Measurements from ENCODE around the gene HECTD3.
"Not testable (repeated sequence)": the region's sequence is repeated elsewhere in the genome, so short reads cannot be mapped to it uniquely, and the experiment has no call there.

DNA sequence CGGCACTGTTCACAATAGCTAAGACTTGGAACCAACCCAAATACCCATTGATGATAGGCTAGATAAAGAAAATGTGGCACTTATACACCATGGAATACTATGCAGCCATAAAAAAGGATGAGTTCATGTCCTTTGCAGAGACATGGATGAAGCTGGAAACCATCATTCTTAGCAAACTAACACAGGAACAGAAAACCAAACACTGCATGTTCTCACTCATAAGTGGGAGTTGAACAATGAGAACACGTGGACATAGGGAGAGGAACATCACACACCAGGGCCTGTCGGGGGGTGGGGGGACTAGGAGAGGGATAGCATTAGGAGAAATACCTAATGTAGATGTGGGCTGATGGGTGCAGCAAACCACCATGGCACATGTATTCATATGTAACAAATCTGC, 55.0 kb downstream of the HECTD3 start:
- TF ChIP-seq, protein P1, sequence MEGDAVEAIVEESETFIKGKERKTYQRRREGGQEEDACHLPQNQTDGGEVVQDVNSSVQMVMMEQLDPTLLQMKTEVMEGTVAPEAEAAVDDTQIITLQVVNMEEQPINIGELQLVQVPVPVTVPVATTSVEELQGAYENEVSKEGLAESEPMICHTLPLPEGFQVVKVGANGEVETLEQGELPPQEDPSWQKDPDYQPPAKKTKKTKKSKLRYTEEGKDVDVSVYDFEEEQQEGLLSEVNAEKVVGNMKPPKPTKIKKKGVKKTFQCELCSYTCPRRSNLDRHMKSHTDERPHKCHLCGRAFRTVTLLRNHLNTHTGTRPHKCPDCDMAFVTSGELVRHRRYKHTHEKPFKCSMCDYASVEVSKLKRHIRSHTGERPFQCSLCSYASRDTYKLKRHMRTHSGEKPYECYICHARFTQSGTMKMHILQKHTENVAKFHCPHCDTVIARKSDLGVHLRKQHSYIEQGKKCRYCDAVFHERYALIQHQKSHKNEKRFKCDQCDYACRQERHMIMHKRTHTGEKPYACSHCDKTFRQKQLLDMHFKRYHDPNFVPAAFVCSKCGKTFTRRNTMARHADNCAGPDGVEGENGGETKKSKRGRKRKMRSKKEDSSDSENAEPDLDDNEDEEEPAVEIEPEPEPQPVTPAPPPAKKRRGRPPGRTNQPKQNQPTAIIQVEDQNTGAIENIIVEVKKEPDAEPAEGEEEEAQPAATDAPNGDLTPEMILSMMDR (IDR thresholded peaks at IDR 0.05) = not testable (repeated sequence)
- TF ChIP-seq POLR2A (IDR thresholded peaks at IDR 0.05; ENCODE audit: low read depth); POLR2AphosphoS5 (IDR thresholded peaks at IDR 0.05): not testable (repeated sequence)
